ENCODE results near the gene VWA1.
"Not testable (repeated sequence)": the region's sequence is repeated elsewhere in the genome, so short reads cannot be mapped to it uniquely, and the experiment has no call there.

VWA1 gene

GRCh38 chr1:1451696-1452364, 16.3 kb downstream of the VWA1 start:
- peak in 2 of 10 donors; percentile 78 to 84 for DNase-seq
- intact Hi-C loops (cut with DNase I): no loop called here

DNA sequence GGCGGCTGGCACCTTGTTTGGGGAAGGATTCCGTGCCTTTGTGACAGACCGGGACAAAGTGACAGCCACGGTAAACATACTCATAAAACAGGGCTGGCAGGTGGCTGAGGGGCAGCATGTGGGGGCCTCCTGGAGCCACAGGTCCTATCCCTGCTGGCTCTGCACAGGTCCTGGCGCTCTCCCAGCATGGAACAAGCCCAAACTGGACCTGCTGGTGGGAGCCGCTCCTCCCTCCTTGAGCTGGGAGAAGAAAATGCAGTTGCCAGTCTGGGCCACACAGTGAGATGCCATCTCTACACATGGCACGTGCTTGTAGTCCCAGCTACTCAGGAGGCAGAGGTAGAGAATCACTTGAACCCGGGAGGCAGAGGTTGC, 16.9 kb downstream of the VWA1 start:
- DNase-seq; intact Hi-C loops (cut with DNase I): not testable (repeated sequence)

GRCh38 chr1:1452882-1453281, 17.4 kb downstream of the VWA1 start:
- DNase-seq: no peak
- intact Hi-C loops (cut with DNase I): no loop called here

DNA sequence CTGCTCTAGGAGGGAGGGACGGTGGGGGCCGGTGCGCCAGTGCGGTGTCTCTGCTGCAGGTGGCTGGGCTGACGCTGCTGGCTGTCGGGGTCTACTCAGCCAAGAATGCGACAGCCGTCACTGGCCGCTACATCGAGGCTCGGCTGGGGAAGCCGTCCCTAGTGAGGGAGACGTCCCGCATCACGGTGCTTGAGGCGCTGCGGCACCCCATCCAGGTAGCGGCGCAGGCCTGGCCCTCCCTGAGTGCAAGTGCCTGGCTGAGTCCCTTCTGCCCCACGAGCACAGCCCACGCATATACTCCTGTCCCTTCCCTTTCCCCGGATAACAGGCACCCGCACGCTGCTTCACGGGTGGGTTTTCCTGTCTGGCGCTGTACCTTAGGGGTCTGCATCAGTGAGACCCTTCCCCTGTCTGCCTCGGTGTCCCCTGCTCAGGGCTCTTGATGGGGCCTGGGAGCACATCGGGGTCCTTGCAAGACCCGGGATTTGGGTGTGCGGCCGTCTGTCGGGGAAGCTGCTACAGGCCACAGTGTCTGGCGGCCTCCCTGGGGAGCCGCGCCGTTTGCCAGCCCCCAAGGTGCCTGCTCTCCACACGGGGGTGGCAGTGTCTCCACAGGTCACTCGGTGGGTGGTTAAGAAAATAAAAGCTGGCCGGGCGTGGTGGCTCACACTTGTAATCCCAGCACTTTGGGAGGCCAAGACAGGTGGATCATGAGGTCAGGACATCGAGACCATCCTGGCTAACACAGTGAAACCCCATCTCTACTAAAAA, 19.0 kb downstream of the VWA1 start:
- DNase-seq: peak in 1 of 10 donors; percentile 77
- intact Hi-C loops (cut with DNase I): not testable (repeated sequence)

DNA sequence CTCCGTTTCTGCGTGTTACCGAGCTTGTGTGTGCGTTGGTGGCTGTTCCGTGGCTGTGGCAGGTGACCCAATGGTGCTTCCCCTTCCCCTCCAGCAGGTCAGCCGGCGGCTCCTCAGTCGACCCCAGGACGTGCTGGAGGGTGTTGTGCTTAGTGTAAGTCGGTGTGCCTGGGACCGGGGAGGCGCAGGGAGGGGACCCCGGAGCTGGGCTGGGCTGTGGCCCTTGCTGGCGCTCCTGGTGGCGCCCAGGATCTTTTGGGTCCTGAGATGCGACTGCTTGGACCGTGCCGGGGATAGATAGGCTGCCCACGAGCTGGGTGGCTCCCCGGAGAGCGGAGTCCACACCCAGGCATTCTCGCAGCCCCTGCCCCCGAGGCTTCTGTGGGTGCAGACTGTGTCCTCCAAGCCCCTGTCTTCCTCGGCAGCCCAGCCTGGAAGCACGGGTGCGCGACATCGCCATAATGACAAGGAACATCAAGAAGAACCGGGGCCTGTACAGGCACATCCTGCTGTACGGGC, 19.9 kb downstream of the VWA1 start:
- intact Hi-C loops (cut with DNase I): no loop called here
- peak in 1 of 10 donors; percentile 74 for DNase-seq

GRCh38 chr1:1455934-1456333, 20.4 kb downstream of the VWA1 start:
- intact Hi-C loops (cut with DNase I); DNase-seq: not testable (repeated sequence)

- intact Hi-C loops (cut with DNase I); DNase-seq: not testable (repeated sequence)
These were observed 21.3 kb downstream of the VWA1 start for GRCh38 chr1:1456683-1457255.

GRCh38 chr1:1459156-1459555, 23.7 kb downstream of the VWA1 start:
- intact Hi-C loops (cut with DNase I); DNase-seq: not testable (repeated sequence)

- DNase-seq; intact Hi-C loops (cut with DNase I): not testable (repeated sequence)
These were observed 24.2 kb downstream of the VWA1 start for GRCh38 chr1:1459711-1460110.

DNA sequence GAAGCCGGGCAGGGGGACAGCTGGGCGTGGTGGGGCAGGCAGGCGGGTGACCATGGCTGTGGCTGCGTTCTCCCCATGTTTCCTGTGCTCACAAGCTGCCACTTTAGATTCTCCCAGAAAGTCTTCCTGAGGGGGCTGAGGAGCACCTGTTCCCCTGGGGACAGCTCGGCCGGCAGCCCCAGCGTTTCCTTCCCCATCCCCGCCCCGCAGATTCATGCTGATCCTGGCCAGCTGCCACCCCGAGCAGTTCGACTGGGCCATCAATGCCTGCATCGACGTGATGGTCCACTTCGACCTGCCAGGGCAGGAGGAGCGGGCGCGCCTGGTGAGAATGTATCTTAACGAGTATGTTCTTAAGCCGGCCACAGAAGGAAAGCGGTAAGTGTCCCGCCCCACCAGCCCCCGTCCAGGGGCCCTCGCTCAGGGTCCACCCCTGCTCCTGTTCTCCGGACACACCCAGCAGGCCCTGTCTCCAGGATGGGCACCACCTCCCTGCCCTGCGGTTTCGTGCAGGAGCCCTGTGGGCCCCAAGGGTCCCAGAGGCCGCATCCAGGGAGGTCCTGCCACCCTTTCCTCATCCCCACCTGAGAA, 25.1 kb downstream of the VWA1 start:
- no peak for DNase-seq
- intact Hi-C loops (cut with DNase I): no loop called here

- DNase-seq: no peak
- intact Hi-C loops (cut with DNase I): no loop called here
These were observed 26.3 kb downstream of the VWA1 start for GRCh38 chr1:1461721-1462317.

DNA sequence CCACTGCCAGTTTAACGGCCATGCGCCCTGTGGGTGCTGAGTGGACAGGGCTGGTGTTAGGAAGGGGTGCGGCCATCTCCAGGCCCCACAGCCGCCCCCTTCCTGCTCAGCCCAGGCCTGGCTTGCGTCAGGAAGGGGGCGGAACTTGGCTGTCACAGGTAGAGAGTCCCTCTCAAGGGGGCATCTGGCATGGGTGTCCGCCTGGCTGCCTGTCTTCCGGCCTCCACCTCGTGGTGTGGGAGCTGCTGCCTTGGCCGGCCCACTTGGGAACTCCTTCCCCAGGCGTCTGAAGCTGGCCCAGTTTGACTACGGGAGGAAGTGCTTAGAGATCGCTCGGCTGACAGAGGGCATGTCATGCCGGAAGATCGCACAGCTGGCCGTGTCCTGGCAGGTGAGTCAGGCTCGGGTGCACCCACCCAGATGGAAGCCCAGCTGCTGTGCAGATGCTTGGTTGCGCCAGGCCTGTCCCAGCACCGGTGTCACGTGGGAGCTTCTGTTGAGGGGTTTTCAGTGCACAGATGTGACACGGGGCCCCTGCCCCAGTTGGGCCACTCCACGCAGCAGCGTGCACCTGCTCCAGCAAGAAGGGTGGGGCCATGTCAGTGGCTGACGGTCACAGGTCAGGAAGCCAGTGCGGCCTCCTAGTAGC, 27.0 kb downstream of the VWA1 start:
- intact Hi-C loops (cut with DNase I): no loop called here
- no peak for DNase-seq

DNA sequence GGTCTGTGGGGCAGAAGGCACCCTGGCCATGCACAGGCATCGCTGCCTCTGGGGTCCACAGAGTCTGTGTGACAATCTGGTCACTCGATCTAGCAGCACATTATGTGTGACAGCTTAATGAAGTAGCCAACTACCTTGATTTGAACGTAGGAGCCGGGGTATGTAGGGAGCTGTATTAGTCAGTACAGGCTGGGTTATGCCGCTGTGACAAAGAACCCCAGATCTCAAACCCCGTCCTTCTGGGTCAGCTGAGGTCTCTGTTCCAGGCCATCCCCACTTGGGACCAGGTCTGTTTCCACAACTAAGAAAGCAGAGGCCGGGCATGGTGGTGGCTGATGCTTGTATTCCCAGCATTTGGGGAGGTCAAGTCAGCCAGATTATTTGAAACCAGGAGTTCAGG, 27.8 kb downstream of the VWA1 start:
- no peak for DNase-seq
- intact Hi-C loops (cut with DNase I): no loop called here

DNA sequence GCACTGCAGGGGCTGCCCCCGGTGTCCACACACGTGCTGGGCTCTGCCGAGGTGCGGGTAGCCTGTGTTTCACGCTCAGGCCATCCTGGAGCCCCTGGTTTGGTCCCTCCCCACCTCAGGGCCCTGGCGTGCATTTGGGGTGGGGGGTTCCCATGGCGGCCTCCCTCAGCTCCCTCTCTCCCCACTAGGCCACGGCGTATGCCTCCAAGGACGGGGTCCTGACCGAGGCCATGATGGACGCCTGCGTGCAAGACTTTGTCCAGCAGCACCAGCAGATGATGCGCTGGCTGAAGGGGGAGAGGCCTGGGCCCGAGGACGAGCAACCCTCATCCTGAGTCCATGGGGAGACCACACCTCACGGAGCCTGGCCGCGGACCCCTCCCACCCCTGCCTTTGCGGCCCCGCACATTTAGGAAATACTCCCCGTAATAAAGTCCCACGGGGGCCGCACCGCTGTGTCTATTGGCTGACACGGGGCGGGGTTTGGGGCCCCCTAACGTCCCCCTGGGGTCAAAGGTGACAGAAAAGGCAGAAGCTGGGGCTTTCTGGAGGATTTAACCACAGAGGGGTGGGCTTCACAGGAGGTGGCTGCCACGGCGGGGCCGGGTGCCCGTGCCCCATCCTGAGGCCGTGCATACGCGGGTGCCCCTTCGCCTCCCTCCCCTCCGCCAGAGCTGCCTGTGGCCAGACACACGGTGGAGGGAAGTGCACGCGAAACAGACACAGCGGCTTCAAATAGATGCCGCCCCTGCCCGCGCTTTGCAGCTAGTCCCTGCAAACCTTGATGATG, 32.9 kb downstream of the VWA1 start:
- intact Hi-C loops (cut with DNase I); DNase-seq: not testable (repeated sequence)

DNA sequence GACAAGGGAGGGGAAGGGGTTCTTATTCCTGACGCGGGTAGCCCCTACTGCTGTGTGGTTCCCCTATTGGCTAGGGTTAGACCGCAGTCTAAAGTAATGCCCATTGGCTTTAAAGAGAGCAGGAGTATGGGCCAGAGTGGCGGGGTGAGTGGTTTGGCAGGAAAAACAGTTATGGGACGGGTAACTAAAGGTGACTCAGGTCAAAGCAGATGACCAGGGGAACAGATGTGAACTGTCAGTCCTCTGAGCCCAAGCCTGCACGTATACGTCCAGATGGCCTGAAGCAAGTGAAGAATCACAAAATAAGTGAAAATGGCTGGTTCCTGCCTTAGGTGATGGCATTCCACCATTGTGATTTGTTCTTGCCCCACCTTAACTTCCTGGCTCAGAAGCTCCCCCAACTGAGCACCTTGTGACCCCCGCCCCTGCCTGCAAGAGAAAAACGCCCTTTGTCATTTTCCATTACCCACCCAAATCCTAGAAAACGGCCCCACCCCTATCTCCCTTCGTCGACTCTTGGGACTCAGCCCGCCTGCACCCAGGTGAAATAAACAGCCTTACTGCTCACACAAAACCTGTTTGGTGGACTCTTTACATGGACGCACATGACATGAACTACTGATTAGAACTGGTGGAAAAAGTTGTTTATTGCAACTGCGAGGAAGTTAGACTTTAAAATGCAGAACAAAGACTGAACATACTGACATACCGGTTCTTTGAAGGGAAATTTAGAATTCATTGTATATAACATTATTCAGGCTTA, 35.3 kb downstream of the VWA1 start:
- intact Hi-C loops (cut with DNase I): no loop called here
- no peak for DNase-seq

DNA sequence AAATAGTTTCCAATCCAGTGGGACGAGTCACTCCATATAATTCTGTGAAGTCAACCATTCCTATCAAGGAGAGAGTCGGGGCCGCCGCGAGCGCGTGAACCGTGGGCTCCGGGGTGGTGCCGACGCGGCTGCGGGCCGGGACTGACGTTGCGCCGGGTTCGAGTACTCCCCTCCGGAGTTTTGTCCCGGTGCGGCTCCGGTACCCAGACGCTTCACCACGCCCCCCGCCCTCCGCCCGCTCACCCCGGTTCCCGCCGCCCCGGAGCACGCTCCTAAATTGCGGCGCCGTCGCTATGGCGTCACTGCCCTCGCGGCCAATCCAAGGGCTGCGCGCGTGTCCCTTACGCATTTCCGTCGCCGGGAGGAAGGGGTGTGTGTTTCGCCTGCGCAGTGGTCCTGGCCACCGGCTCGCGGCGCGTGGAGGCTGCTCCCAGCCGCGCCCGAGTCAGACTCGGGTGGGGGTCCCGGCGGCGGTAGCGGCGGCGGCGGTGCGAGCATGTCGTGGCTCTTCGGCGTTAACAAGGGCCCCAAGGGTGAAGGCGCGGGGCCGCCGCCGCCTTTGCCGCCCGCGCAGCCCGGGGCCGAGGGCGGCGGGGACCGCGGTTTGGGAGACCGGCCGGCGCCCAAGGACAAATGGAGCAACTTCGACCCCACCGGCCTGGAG, 36.0 kb downstream of the VWA1 start, which contains the start of gene ATAD3B:
Gene ATAD3B (plus strand): TSS at position 377 of the 664 bp plus-strand sequence. CDS start 120 bp downstream, at position 497.
- intact Hi-C loops (cut with DNase I): no loop called here
- DNase-seq: peak; percentile 91 to 99 (median 94)

DNA sequence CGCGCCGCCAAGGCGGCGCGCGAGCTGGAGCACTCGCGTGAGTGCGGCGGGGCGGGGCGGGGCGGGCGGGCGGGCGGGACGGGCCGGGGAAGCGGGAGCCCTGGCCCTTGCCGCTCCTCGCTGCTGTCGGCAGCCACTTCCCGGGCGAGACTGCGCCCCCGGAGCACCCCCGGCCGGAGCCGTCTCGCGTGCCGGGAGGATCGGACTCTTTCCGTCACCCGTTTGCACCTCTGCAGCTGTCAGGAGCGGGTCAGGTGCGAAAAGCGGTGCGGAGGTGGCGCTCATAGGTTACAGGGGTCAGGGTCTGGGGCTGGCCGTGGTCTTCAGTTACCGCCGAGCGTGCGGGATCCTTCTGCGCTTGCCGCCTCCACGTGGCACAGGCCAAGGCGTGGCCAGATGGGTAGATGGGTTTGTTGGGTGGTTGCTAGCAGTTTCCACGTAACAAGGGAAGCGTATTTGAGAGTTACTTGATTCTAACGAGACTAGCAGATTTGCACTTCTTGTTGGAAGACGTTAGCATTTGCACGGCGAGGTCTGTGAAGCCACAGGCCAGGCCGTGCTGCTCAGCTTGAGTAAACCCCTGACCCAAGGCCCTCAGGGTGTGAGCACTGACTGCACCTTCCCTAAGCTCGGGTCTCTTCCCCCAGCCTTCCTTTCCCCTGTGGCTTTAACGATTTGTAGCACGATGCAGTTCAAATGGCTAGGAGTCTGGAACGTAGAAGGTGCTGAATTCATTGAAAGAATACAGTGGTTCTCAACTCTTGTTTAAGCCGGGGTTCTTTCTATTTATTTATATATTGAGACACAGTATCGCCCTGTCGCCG, 36.8 kb downstream of the VWA1 start:
- DNase-seq; intact Hi-C loops (cut with DNase I): not testable (repeated sequence)

Measured in posterior cingulate gyrus (tissue), 11 donors.